Stimulated activated CD4-positive, alpha-beta T cell treated with anti-CD3 and anti-CD28 coated beads, TNF-alpha, amount 100 ng/mL, for 4 hours (primary cell): Measurements from ENCODE around the gene USP34.
"Not testable (repeated sequence)": the region's sequence is repeated elsewhere in the genome, so short reads cannot be mapped to it uniquely, and the experiment has no call there.

Experiments used
- DNase-seq, 3 experiments: peaks; one replicate each; pipeline ENCODE4 v3.0.0-alpha.2; 2020; ENCODE audit warnings: low read depth in 3 of 3

The USP34 gene

DNA sequence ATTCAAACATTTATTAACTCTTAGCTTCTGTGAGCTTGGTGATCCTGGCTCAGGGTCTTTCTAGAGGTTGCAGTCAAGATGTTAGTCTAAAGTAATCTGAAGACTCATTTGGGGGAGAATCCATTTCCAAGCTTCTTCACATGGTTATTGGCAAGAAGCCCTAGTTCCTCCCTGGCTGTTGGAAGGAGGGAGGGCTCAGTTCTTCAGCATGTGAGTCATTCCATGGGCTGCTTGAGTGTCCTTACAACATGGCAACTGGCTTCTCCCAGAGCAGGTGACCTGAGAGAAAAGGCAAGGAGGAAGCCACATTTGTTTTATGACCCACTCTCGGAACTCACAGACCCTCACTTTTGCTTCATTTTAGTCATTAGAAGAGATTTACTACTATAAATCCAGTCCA, 319.5 kb downstream of the USP34 start:
- DNase-seq = no peak

DNA sequence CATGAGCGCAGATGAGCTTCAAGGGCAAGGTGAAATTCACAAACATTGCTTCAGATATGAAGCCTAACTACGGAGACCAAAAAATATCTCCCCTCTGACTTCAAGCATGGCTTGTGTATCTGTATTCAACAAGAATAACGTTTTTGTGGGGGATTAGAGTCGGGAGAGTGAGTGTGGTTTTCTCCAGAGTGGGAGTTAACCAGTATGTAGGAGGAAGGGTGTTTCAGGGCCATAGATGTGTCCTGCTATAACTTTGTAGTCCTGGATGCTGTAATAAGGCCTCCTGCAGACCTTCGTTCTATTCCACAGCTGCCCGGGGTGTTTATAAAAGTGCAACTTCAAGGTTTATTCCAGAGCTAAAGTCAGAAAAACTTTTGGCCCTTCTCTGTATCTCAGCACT, 321.8 kb downstream of the USP34 start:
- DNase-seq = no peak

DNA sequence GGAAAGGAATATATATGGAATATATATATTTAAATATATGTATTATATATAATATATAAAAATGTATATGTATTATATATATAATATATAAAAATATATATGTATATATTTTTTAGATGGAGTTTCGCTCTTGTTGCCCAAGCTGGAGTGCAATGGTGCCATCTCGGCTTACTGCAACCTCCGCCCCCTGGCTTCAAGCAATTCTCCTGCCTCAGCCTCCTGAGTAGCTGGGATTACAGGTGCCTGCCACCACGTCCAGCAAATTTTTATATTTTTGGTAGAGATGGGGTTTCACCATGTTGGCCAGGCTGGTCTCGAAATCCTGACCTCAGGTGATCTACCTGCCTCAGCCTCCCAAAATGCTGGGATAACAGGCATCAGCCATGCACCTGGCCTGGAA, 322.8 kb downstream of the USP34 start:
- not testable (repeated sequence) for DNase-seq

- DNase-seq = no peak
Observed at GRCh38 chr2:61145990-61146389, 324.9 kb downstream of the USP34 start.

DNA sequence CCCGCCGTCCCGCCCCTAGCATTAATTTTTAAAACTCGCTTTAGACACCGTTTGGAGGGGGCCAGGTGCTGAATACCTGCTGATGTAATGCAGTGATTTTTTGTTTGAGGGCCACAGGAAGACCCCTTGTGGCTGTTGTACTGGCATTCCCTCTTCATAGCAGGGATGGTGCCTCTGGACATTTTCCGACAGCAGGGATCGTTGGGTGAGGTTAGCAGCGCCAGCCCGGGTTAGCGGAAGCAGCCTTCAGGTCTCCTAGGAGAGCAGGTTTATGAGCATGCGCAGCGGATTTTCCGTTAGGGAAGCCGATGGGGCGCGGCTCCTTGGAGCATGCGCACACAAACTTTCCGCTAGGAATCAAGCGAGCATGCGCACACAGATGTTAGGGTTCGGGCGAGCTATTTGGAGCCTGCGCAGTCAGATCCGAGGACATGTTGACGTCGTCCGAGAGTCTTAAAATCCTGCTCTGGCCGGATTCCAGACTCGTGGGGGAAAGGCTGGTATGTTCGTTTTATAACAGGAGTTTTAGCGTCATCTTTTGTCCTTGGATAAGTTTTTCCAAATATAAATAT, 326.1 kb downstream of the USP34 start:
- peak; percentile 82 to 91 (median 86) for DNase-seq

DNA sequence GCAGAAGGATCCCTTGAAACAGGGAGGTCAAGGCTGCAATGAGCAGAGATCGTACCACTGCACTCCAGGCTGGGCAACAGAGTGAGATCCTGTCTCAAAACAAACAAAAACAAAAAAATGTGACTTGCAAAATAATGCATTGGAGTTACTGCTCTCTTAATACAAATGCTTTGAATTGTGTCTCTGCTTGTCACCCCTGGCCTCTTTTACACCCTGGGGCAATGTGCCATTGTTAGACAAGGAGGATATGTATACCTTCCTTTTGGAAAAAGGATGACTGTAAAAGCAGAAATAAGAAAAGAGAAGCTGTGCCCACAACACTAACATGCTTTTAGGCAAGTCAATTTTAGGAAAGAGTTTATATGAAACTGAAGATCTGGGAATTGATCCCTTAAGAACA, 329.7 kb downstream of the USP34 start:
- no peak for DNase-seq

GRCh38 chr2:61138859-61139258, 332.0 kb downstream of the USP34 start:
- no peak for DNase-seq
